CD14-positive monocyte (primary cell): Measurements from ENCODE around the gene SEPTIN8. TPM values are rescaled to one million over a fixed set of nuclear protein-coding genes. Genes with fewer than 3 reads are reported as not detected.
A peak's percentile ranks its signal among the peaks of the same experiment; 100 is the strongest.
"Not testable (repeated sequence)": the region's sequence is repeated elsewhere in the genome, so short reads cannot be mapped to it uniquely, and the experiment has no call there.

Experiments used
- DNase-seq, 3 donors: peaks; one replicate each; pipeline ENCODE4 v3.0.0-alpha.2; 2011 to 2022
- H2AFZ ChIP-seq: 2 replicates; pipeline ENCODE4 v1.6.0; 2012; ENCODE audit warnings: mild to moderate bottlenecking, low read depth, low read length, inconsistent platforms; ENCODE audit not compliant: insufficient read depth, poor library complexity, severe bottlenecking
- H3K27ac ChIP-seq, 2 donors: 1 replicate in 1 of 2; 2 replicates in 1 of 2; pipeline ENCODE4 v1.5.1; 2012 to 2013; ENCODE audit warnings: low read length in 2 of 2, control low read depth in 1 of 2, inconsistent platforms in 1 of 2, low read depth in 1 of 2, mild to moderate bottlenecking in 1 of 2
- H3K27me3 ChIP-seq, 2 donors: one replicate each; pipeline versions ENCODE4 v1.6.0 to v1.6.1; 2011 to 2013; ENCODE audit warnings: low read length in 2 of 2; ENCODE audit not compliant: control insufficient read depth in 2 of 2, insufficient read depth in 2 of 2
- H3K36me3 ChIP-seq, 2 donors: replicated peaks in 1 of 2; 1 replicate in 1 of 2; 2 replicates in 1 of 2; pipeline versions ENCODE4 v1.5.1 to v1.6.1; 2012 to 2013; ENCODE audit warnings: low read length in 2 of 2, control low read depth in 1 of 2, inconsistent platforms in 1 of 2, mild to moderate bottlenecking in 1 of 2; ENCODE audit not compliant: insufficient read depth in 2 of 2, control insufficient read depth in 1 of 2
- H3K4me1 ChIP-seq, 2 donors: 1 replicate in 1 of 2; 2 replicates in 1 of 2; pipeline versions ENCODE4 v1.5.1 to v1.6.1; 2012 to 2013; ENCODE audit warnings: low read length in 2 of 2, control low read depth in 1 of 2, inconsistent platforms in 1 of 2, mild to moderate bottlenecking in 1 of 2, moderate library complexity in 1 of 2; ENCODE audit not compliant: insufficient read depth in 2 of 2, control insufficient read depth in 1 of 2
- H3K4me2 ChIP-seq: replicated peaks from 2 replicates; pipeline ENCODE3; 2012; ENCODE audit warnings: low read length, moderate library complexity, mild to moderate bottlenecking; ENCODE audit not compliant: poor library complexity, severe bottlenecking; ENCODE audit errors: extremely low read depth
- H3K4me3 ChIP-seq, 3 experiments: fragments of 200-600 bp in 1 of 3; sonication (generic) in 1 of 3; replicated peaks in 1 of 3; 1 replicate in 2 of 3; 2 replicates in 1 of 3; pipeline ENCODE4 v1.5.1; 2011 to 2013; ENCODE audit warnings: low read length in 3 of 3, mild to moderate bottlenecking in 3 of 3, control low read depth in 2 of 3, low read depth in 2 of 3, inconsistent platforms in 1 of 3, moderate library complexity in 1 of 3
- H3K79me2 ChIP-seq: 2 replicates; pipeline ENCODE4 v1.6.0; 2012; ENCODE audit warnings: mild to moderate bottlenecking, control low read depth, inconsistent platforms, low read length, moderate library complexity; ENCODE audit not compliant: insufficient read depth
- H3K9ac ChIP-seq: 2 replicates; pipeline ENCODE4 v1.6.0; 2017; ENCODE audit warnings: low read length, mild to moderate bottlenecking; ENCODE audit not compliant: insufficient read depth, poor library complexity, severe bottlenecking
- H3K9me3 ChIP-seq, 2 donors: replicated peaks in 1 of 2; 1 replicate in 1 of 2; 2 replicates in 1 of 2; pipeline versions ENCODE4 v1.5.1 to v1.6.1; 2012 to 2013; ENCODE audit warnings: low read length in 2 of 2, control low read depth in 1 of 2; ENCODE audit not compliant: control insufficient read depth in 1 of 2, insufficient read depth in 1 of 2
- H4K20me1 ChIP-seq: 2 replicates; pipeline ENCODE4 v1.6.0; 2012; ENCODE audit warnings: mild to moderate bottlenecking, low read length, control low read depth, moderate library complexity; ENCODE audit not compliant: insufficient read depth
- H3K27ac Mint-ChIP-seq, 7 donors: one replicate each; pipeline ENCODE4 v1.8.0; 2020; ENCODE audit warnings: mild to moderate bottlenecking in 7 of 7, mixed read lengths in 7 of 7, moderate library complexity in 6 of 7, inconsistent platforms in 2 of 7
- H3K27me3 Mint-ChIP-seq, 3 donors: one replicate each; pipeline ENCODE4 v1.8.0; 2021 to 2022; ENCODE audit warnings: low read depth in 3 of 3, mild to moderate bottlenecking in 3 of 3, mixed read lengths in 3 of 3, moderate library complexity in 3 of 3, inconsistent platforms in 1 of 3
- H3K36me3 Mint-ChIP-seq, 2 donors: one replicate each; pipeline ENCODE4 v1.8.0; 2020; ENCODE audit warnings: mixed read lengths in 2 of 2, inconsistent platforms in 1 of 2, mild to moderate bottlenecking in 1 of 2
- H3K4me1 Mint-ChIP-seq: one replicate; pipeline ENCODE4 v1.8.0; 2020; ENCODE audit warnings: mild to moderate bottlenecking, mixed read lengths
- H3K4me3 Mint-ChIP-seq, 2 donors: one replicate each; pipeline ENCODE4 v1.8.0; 2020; ENCODE audit warnings: mild to moderate bottlenecking in 2 of 2, mixed read lengths in 2 of 2, moderate library complexity in 1 of 2
- H3K9me3 Mint-ChIP-seq, 7 donors: one replicate each; pipeline ENCODE4 v1.8.0; 2020 to 2022; ENCODE audit warnings: mixed read lengths in 7 of 7, mild to moderate bottlenecking in 6 of 7, moderate library complexity in 6 of 7, inconsistent platforms in 2 of 7
- CTCF ChIP-seq: fragments of 200-600 bp; IDR thresholded peaks from one replicate; pipeline ENCODE4 v1.8.0; 2022; ENCODE audit warnings: antibody characterized with exemption, mild to moderate bottlenecking
- WGBS: methylation state at CpG from one replicate; pipeline ENCODE4 v1.1.5; 2013; ENCODE audit warnings: missing lambda C conversion rate; ENCODE audit not compliant: insufficient coverage; 5-methylcytosine and 5-hydroxymethylcytosine counted together
- intact Hi-C, 2 donors: fragments of 100-400 bp; cut with micrococcal nuclease; formaldehyde crosslinking; loops; one replicate each; pipeline versions ENCODE4 v1.15.0 to v1.15.1; 2023
- polyA plus RNA-seq, 3 donors: library from polyadenylated mRNA; depleted of rRNA in 1 of 3; unstranded in 2 of 3; stranded (reverse) in 1 of 3; fragments of 300-500 nt in 2 of 3; fragments of >200 nt in 1 of 3; fragmentation: Illumina TruSeq in 2 of 3; gene quantifications; 1 replicate in 2 of 3; 2 replicates in 1 of 3; pipeline ENCODE4 v1.2.3, GENCODE V29; 2012 to 2021

The SEPTIN8 gene
- polyA plus RNA-seq, 3 donors: 0.36 to 5.0 (median 0.54) TPM

GRCh38 chr5:132807163-132807838, 30.3 kb upstream of the SEPTIN8 start:
- H3K79me2 ChIP-seq: no peaks in the 10 kb centered on the region
- 55% methylated on average over 8 of the region's 12 CpGs for WGBS
- H3K27me3 Mint-ChIP-seq: peaks cover 53 to 70% (median 54%) of the 10 kb centered on the region in 3 donors
- no peaks in the 10 kb centered on the region for H3K36me3 ChIP-seq
- peaks cover 29 to 47% of the 10 kb centered on the region in 2 donors for H3K27me3 ChIP-seq
- H3K36me3 Mint-ChIP-seq: peaks cover 2 to 3% of the 10 kb centered on the region in 2 donors
- no peak overlapping the region for H3K4me3 ChIP-seq
- no peak overlapping the region for H2AFZ ChIP-seq
- H3K4me1 Mint-ChIP-seq: peaks cover 11% of the 10 kb centered on the region
- intact Hi-C loops: no loop called here
- no peak overlapping the region for H3K27ac Mint-ChIP-seq
- H3K27ac ChIP-seq: no peak overlapping the region
- H3K4me2 ChIP-seq: no peak overlapping the region
- no peaks in the 10 kb centered on the region for H4K20me1 ChIP-seq
- no peak overlapping the region for H3K9ac ChIP-seq
- H3K9me3 ChIP-seq: no peaks in the 10 kb centered on the region
- peaks cover 0 to under 1% of the 10 kb centered on the region in 2 donors for H3K4me1 ChIP-seq
- TF ChIP-seq CTCF: no peak
- peaks cover 0 to 12% (median 6%) of the 10 kb centered on the region in 7 donors for H3K9me3 Mint-ChIP-seq
- no peak for DNase-seq
- H3K4me3 Mint-ChIP-seq: peak overlapping the region in 1 of 2 donors; percentile 4

GRCh38 chr5:132806804-132807162, 29.7 kb upstream of the SEPTIN8 start:
- H3K4me1 Mint-ChIP-seq, H3K4me3 ChIP-seq, H3K4me2 ChIP-seq, H3K79me2 ChIP-seq, H2AFZ ChIP-seq, H3K36me3 ChIP-seq, H3K9me3 Mint-ChIP-seq, intact Hi-C loops, H3K9me3 ChIP-seq, H3K4me1 ChIP-seq, DNase-seq, H3K36me3 Mint-ChIP-seq, H3K27ac Mint-ChIP-seq, H3K9ac ChIP-seq, H4K20me1 ChIP-seq, H3K27ac ChIP-seq: not testable (repeated sequence)
- Mint-ChIP-seq H3K27me3 (peaks cover 48 to 68% (median 54%) of the 10 kb centered on the region in 3 donors), H3K4me3 (peak overlapping the region in 1 of 2 donors; percentile 54)
- no CpG with 5 or more reads among the region's 12 CpGs for WGBS
- peaks cover 24 to 43% of the 10 kb centered on the region in 2 donors for H3K27me3 ChIP-seq

- H2AFZ ChIP-seq, H3K4me2 ChIP-seq, H4K20me1 ChIP-seq, H3K27ac Mint-ChIP-seq, H3K36me3 Mint-ChIP-seq, H3K36me3 ChIP-seq, H3K4me1 ChIP-seq, H3K9me3 Mint-ChIP-seq, H3K9me3 ChIP-seq, DNase-seq, H3K4me3 ChIP-seq, H3K9ac ChIP-seq, H3K4me1 Mint-ChIP-seq, H3K27ac ChIP-seq, intact Hi-C loops, H3K79me2 ChIP-seq, H3K4me3 Mint-ChIP-seq: not testable (repeated sequence)
- peaks cover 47 to 60% (median 48%) of the 10 kb centered on the region in 3 donors for H3K27me3 Mint-ChIP-seq
- peaks cover 23 to 41% of the 10 kb centered on the region in 2 donors for H3K27me3 ChIP-seq
- WGBS: no CpG with 5 or more reads among the region's 6 CpGs
Measured at GRCh38 chr5:132805872-132806271, 28.8 kb upstream of the SEPTIN8 start.

- H3K4me3 ChIP-seq, H2AFZ ChIP-seq, intact Hi-C loops, DNase-seq, H4K20me1 ChIP-seq, H3K79me2 ChIP-seq, H3K4me1 Mint-ChIP-seq, H3K4me2 ChIP-seq, H3K36me3 Mint-ChIP-seq, H3K9me3 Mint-ChIP-seq, H3K9me3 ChIP-seq, H3K27ac Mint-ChIP-seq, H3K36me3 ChIP-seq, H3K9ac ChIP-seq, H3K4me3 Mint-ChIP-seq, H3K4me1 ChIP-seq, H3K27ac ChIP-seq: not testable (repeated sequence)
- no CpG with 5 or more reads among the region's 1 CpG for WGBS
- H3K27me3 ChIP-seq: peaks cover 19 to 34% of the 10 kb centered on the region in 2 donors
- peaks cover 37 to 58% (median 38%) of the 10 kb centered on the region in 3 donors for H3K27me3 Mint-ChIP-seq
Measured at GRCh38 chr5:132804219-132804618, 27.2 kb upstream of the SEPTIN8 start.
